Measurements from ENCODE around the gene SLC23A2.

The SLC23A2 gene

GRCh38 chr20:4946585-4946984, 54.7 kb downstream of the SLC23A2 start:
- Histone ChIP-seq H3K27ac (ENCODE audit: low read length) (no peak overlapping the region), H2AFZ (ENCODE audit: low read depth, low read length) (no peak overlapping the region), H3K4me3 (ENCODE audit: low read length) (peak overlapping the region; percentile 64), H3K4me1 (ENCODE audit: low read length) (peaks cover 58% of the 10 kb centered on the region), H4K20me1 (ENCODE audit: insufficient read depth, low read length) (no peaks in the 10 kb centered on the region), H3K9me3 (ENCODE audit: insufficient read depth, low read length) (no peaks in the 10 kb centered on the region), H3K36me3 (replicated peaks; ENCODE audit: low read depth, low read length) (peaks cover 11% of the 10 kb centered on the region), H3K79me2 (ENCODE audit: low read length) (peaks cover 7% of the 10 kb centered on the region; the same call in 1 of the 2 replicates), H3K4me2 (ENCODE audit: low read length) (peak overlapping the region; percentile 71), H3K27me3 (ENCODE audit: low read depth, low read length) (peaks cover 20% of the 10 kb centered on the region), H3K9ac (ENCODE audit: low read length) (peak overlapping the region; percentile 8; the same call in 1 of the 2 replicates)
- TF ChIP-seq EZH2phosphoT487 (IDR thresholded peaks at IDR 0.05; ENCODE audit: low read depth) = no peak
- TF ChIP-seq, protein P1, sequence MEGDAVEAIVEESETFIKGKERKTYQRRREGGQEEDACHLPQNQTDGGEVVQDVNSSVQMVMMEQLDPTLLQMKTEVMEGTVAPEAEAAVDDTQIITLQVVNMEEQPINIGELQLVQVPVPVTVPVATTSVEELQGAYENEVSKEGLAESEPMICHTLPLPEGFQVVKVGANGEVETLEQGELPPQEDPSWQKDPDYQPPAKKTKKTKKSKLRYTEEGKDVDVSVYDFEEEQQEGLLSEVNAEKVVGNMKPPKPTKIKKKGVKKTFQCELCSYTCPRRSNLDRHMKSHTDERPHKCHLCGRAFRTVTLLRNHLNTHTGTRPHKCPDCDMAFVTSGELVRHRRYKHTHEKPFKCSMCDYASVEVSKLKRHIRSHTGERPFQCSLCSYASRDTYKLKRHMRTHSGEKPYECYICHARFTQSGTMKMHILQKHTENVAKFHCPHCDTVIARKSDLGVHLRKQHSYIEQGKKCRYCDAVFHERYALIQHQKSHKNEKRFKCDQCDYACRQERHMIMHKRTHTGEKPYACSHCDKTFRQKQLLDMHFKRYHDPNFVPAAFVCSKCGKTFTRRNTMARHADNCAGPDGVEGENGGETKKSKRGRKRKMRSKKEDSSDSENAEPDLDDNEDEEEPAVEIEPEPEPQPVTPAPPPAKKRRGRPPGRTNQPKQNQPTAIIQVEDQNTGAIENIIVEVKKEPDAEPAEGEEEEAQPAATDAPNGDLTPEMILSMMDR (IDR thresholded peaks at IDR 0.05; ENCODE audit: low read depth, low read length) = no peak

DNA sequence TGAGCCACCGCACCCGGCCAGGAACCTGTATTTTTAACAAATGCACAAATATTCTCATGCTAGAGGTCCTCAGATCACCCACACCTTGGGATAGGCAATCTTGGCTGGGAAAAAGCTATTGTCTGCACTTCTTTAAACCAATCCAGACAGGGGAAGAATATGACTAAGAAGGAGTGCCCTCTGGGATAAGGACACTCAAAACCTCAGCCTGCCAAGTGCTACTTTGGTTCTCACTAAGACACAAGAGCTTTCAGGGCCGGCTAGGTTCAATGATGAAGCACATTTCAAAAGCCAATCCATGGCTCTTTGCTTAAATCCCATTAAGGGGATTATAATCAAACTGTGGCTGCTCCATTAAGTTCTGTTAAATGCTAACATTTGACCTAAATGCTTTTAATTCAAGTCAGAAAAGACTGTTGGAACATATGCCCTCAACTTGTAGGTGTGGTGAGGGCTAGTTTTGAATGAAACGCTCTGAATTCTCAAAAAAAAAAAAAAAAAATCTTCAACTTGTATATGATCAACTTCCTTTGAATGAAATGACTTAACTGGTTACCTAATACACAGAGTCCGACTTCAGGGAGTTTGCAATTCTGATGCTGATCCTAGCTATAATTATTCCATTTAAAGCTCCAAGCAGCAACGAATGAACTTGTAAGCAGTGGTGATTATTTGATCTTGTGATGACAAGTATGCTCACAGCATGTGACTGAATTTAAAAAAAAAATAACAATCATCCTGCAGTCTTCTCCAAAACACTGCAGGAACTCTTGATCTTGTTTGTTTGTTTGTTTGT, 56.6 kb downstream of the SLC23A2 start:
- H3K4me3 ChIP-seq (ENCODE audit: low read length) = no peak overlapping the region
- H2AFZ ChIP-seq (ENCODE audit: low read depth, low read length) = no peak overlapping the region
- TF ChIP-seq, protein P1 (IDR thresholded peaks at IDR 0.05; ENCODE audit: low read depth, low read length) = no peak
- no peak for TF ChIP-seq EZH2phosphoT487 (IDR thresholded peaks at IDR 0.05; ENCODE audit: low read depth)
- H3K36me3 ChIP-seq (replicated peaks; ENCODE audit: low read depth, low read length) = peaks cover 11% of the 10 kb centered on the region
- H3K27ac ChIP-seq (ENCODE audit: low read length) = no peak overlapping the region
- no peaks in the 10 kb centered on the region for H3K79me2 ChIP-seq (ENCODE audit: low read length)
- H3K9ac ChIP-seq (ENCODE audit: low read length) = no peak overlapping the region
- no peak overlapping the region for H3K4me2 ChIP-seq (ENCODE audit: low read length)
- no peaks in the 10 kb centered on the region for H4K20me1 ChIP-seq (ENCODE audit: insufficient read depth, low read length)
- no peaks in the 10 kb centered on the region for H3K9me3 ChIP-seq (ENCODE audit: insufficient read depth, low read length)
- H3K4me1 ChIP-seq (ENCODE audit: low read length) = peaks cover 57% of the 10 kb centered on the region
- H3K27me3 ChIP-seq (ENCODE audit: low read depth, low read length) = peaks cover 20% of the 10 kb centered on the region

- Histone ChIP-seq H3K27ac (ENCODE audit: low read length) (no peak overlapping the region), H3K9ac (ENCODE audit: low read length) (no peak overlapping the region)
- TF ChIP-seq EZH2phosphoT487 (IDR thresholded peaks at IDR 0.05; ENCODE audit: low read depth) = no peak
- TF ChIP-seq, protein P1 (IDR thresholded peaks at IDR 0.05; ENCODE audit: low read depth, low read length) = no peak
Observed at GRCh38 chr20:4942331-4942730, 59.0 kb downstream of the SLC23A2 start.

GRCh38 chr20:4937407-4938319, 63.6 kb downstream of the SLC23A2 start:
- H3K36me3 ChIP-seq (replicated peaks; ENCODE audit: low read depth, low read length) = no peaks in the 10 kb centered on the region
- no peak overlapping the region for H3K4me3 ChIP-seq (ENCODE audit: low read length)
- H4K20me1 ChIP-seq (ENCODE audit: insufficient read depth, low read length) = no peaks in the 10 kb centered on the region; the same call in 1 of the 2 replicates
- H3K4me2 ChIP-seq (ENCODE audit: low read length) = no peak overlapping the region
- H3K4me1 ChIP-seq (ENCODE audit: low read length) = peaks cover 15% of the 10 kb centered on the region
- no peaks in the 10 kb centered on the region for H3K9me3 ChIP-seq (ENCODE audit: insufficient read depth, low read length)
- H2AFZ ChIP-seq (ENCODE audit: low read depth, low read length) = no peak overlapping the region
- TF ChIP-seq, protein P1 (IDR thresholded peaks at IDR 0.05; ENCODE audit: low read depth, low read length) = no peak
- no peak for TF ChIP-seq EZH2phosphoT487 (IDR thresholded peaks at IDR 0.05; ENCODE audit: low read depth)
- no peaks in the 10 kb centered on the region for H3K27me3 ChIP-seq (ENCODE audit: low read depth, low read length)
- no peaks in the 10 kb centered on the region for H3K79me2 ChIP-seq (ENCODE audit: low read length)
- H3K27ac ChIP-seq (ENCODE audit: low read length) = no peak overlapping the region
- no peak overlapping the region for H3K9ac ChIP-seq (ENCODE audit: low read length)

More at GRCh38 chr20:4942331-4942730, 59.0 kb downstream of the SLC23A2 start:
- H3K27me3 ChIP-seq (ENCODE audit: low read depth, low read length) = peaks cover 11% of the 10 kb centered on the region
- H3K4me2 ChIP-seq (ENCODE audit: low read length) = 0 out of 2 replicates have a peak overlapping the region, but pooled peaks have one; percentile 13
- peaks cover 33% of the 10 kb centered on the region for H3K4me1 ChIP-seq (ENCODE audit: low read length)
- no peak overlapping the region for H3K4me3 ChIP-seq (ENCODE audit: low read length)
- H2AFZ ChIP-seq (ENCODE audit: low read depth, low read length) = no peak overlapping the region
- H3K9me3 ChIP-seq (ENCODE audit: insufficient read depth, low read length) = no peaks in the 10 kb centered on the region
- H4K20me1 ChIP-seq (ENCODE audit: insufficient read depth, low read length) = no peaks in the 10 kb centered on the region
- H3K36me3 ChIP-seq (replicated peaks; ENCODE audit: low read depth, low read length) = peaks cover 3% of the 10 kb centered on the region
- H3K79me2 ChIP-seq (ENCODE audit: low read length) = no peaks in the 10 kb centered on the region
